H9 (cell line): Measurements from ENCODE around the gene ZGLP1. TPM values are rescaled to one million over a fixed set of nuclear protein-coding genes. Genes with fewer than 3 reads are reported as not detected.

Source experiments
- DNase-seq: peaks from one replicate; pipeline ENCODE4 v3.0.0-alpha.2; 2017
- H2AFZ ChIP-seq: one replicate; pipeline ENCODE4 v1.6.1; 2013; ENCODE audit warnings: mild to moderate bottlenecking, low read length, control low read depth, moderate library complexity
- H2AK5ac ChIP-seq: 2 replicates; pipeline ENCODE4 v1.6.1; 2013; ENCODE audit warnings: low read length, control low read depth, mixed read lengths; ENCODE audit not compliant: insufficient read length
- H2BK120ac ChIP-seq: one replicate; pipeline ENCODE4 v1.6.1; 2013; ENCODE audit warnings: low read depth, mild to moderate bottlenecking, low read length, control low read depth, inconsistent platforms; ENCODE audit not compliant: poor library complexity, severe bottlenecking
- H2BK12ac ChIP-seq: 2 replicates; pipeline ENCODE4 v1.6.1; 2013; ENCODE audit warnings: low read length, control low read depth, mixed read lengths, low read depth; ENCODE audit not compliant: insufficient read length
- H2BK15ac ChIP-seq: 2 replicates; pipeline ENCODE4 v1.6.1; 2013; ENCODE audit warnings: low read depth, low read length, control low read depth
- H2BK20ac ChIP-seq: one replicate; pipeline ENCODE4 v1.6.1; 2013; ENCODE audit warnings: low read depth, mild to moderate bottlenecking, low read length, control low read depth, inconsistent platforms; ENCODE audit not compliant: poor library complexity, severe bottlenecking
- H2BK5ac ChIP-seq: 2 replicates; pipeline ENCODE4 v1.6.1; 2013; ENCODE audit warnings: low read length, control low read depth, mixed read lengths; ENCODE audit not compliant: insufficient read length
- H3K14ac ChIP-seq: 2 replicates; pipeline ENCODE4 v1.6.1; 2013; ENCODE audit warnings: low read length, control low read depth; ENCODE audit not compliant: insufficient read depth
- H3K18ac ChIP-seq: 2 replicates; pipeline ENCODE4 v1.6.1; 2013; ENCODE audit warnings: low read depth, mild to moderate bottlenecking, mixed read lengths, low read length, control low read depth; ENCODE audit not compliant: insufficient read length
- H3K23ac ChIP-seq: 2 replicates; pipeline ENCODE4 v1.6.1; 2013; ENCODE audit warnings: low read length, control low read depth, mixed read lengths, low read depth; ENCODE audit not compliant: insufficient read length
- H3K23me2 ChIP-seq: 2 replicates; pipeline ENCODE4 v1.6.1; 2013; ENCODE audit warnings: low read depth, mild to moderate bottlenecking, mixed read lengths, low read length, control low read depth; ENCODE audit not compliant: insufficient read length, poor library complexity, severe bottlenecking
- H3K27ac ChIP-seq: 2 replicates; pipeline ENCODE4 v1.5.1; 2013; ENCODE audit warnings: low read length, control low read depth, mixed read lengths, low read depth; ENCODE audit not compliant: insufficient read length
- H3K27me3 ChIP-seq: 2 replicates; pipeline ENCODE4 v1.6.1; 2013; ENCODE audit warnings: low read length, control low read depth, inconsistent platforms; ENCODE audit not compliant: insufficient read depth
- H3K4ac ChIP-seq: 2 replicates; pipeline ENCODE4 v1.6.1; 2013; ENCODE audit warnings: low read depth, mild to moderate bottlenecking, control low read depth, inconsistent platforms, low read length, moderate library complexity
- H3K4me1 ChIP-seq: 2 replicates; pipeline ENCODE4 v1.6.1; 2013; ENCODE audit warnings: low read length, control low read depth, inconsistent platforms; ENCODE audit not compliant: insufficient read depth
- H3K4me2 ChIP-seq: 2 replicates; pipeline ENCODE4 v1.6.1; 2013; ENCODE audit warnings: low read length, control low read depth, mixed read lengths; ENCODE audit not compliant: insufficient read length, insufficient read depth
- H3K56ac ChIP-seq: 2 replicates; pipeline ENCODE4 v1.6.1; 2013; ENCODE audit warnings: low read depth, mild to moderate bottlenecking, mixed read lengths, low read length, control low read depth; ENCODE audit not compliant: insufficient read length
- H3K79me1 ChIP-seq: 2 replicates; pipeline ENCODE4 v1.6.1; 2013; ENCODE audit warnings: low read depth, mild to moderate bottlenecking, moderate library complexity, low read length, control low read depth, inconsistent platforms; ENCODE audit not compliant: insufficient read depth, poor library complexity, severe bottlenecking
- H3K79me2 ChIP-seq: 2 replicates; pipeline ENCODE4 v1.6.1; 2013; ENCODE audit warnings: low read length, control low read depth, inconsistent platforms; ENCODE audit not compliant: insufficient read depth
- H3K9ac ChIP-seq: 2 replicates; pipeline ENCODE4 v1.6.1; 2013; ENCODE audit warnings: low read length, control low read depth, mixed read lengths; ENCODE audit not compliant: insufficient read length; ENCODE audit errors: extremely low read depth
- H3K9me3 ChIP-seq: one replicate; pipeline ENCODE4 v1.6.1; 2013; ENCODE audit warnings: low read depth, low read length, inconsistent platforms; ENCODE audit not compliant: control insufficient read depth
- H3T11ph ChIP-seq: one replicate; pipeline ENCODE4 v1.6.1; 2013; ENCODE audit warnings: mild to moderate bottlenecking, low read length, control low read depth, inconsistent platforms
- H4K20me1 ChIP-seq: one replicate; pipeline ENCODE4 v1.6.1; 2013; ENCODE audit not compliant: control insufficient read depth, insufficient read length, insufficient read depth
- H4K5ac ChIP-seq: 2 replicates; pipeline ENCODE4 v1.6.1; 2013; ENCODE audit warnings: low read depth, mild to moderate bottlenecking, mixed read lengths, low read length, control low read depth; ENCODE audit not compliant: insufficient read length
- H4K8ac ChIP-seq: replicated peaks from 2 replicates; pipeline ENCODE4 v1.6.1; 2013; ENCODE audit warnings: low read length, control low read depth, mixed read lengths, low read depth; ENCODE audit not compliant: insufficient read length
- H4K91ac ChIP-seq: 2 replicates; pipeline ENCODE4 v1.6.1; 2013; ENCODE audit warnings: low read depth, mild to moderate bottlenecking, moderate library complexity, mixed read lengths, low read length, control low read depth; ENCODE audit not compliant: insufficient read length
- H3K27ac Mint-ChIP-seq, 3 experiments: 2 replicates in 2 of 3; 3 replicates in 1 of 3; pipeline ENCODE4 v1.8.0; 2020 to 2021; ENCODE audit warnings: mixed read lengths in 3 of 3, mild to moderate bottlenecking in 1 of 3, moderate library complexity in 1 of 3
- H3K27me3 Mint-ChIP-seq: 2 replicates; pipeline ENCODE4 v1.8.0; 2021; ENCODE audit warnings: low read depth, mild to moderate bottlenecking, moderate library complexity, mixed read lengths
- H3K36me3 Mint-ChIP-seq, 3 experiments: 2 replicates in 2 of 3; 3 replicates in 1 of 3; pipeline ENCODE4 v1.8.0; 2020 to 2021; ENCODE audit warnings: low read depth in 3 of 3, mixed read lengths in 3 of 3; ENCODE audit not compliant: insufficient read depth in 1 of 3
- H3K4me1 Mint-ChIP-seq, 2 experiments: 2 replicates each; pipeline ENCODE4 v1.8.0; 2020; ENCODE audit warnings: mixed read lengths in 2 of 2
- H3K4me3 Mint-ChIP-seq, 2 experiments: 2 replicates in 1 of 2; 3 replicates in 1 of 2; pipeline ENCODE4 v1.8.0; 2020 to 2021; ENCODE audit warnings: mild to moderate bottlenecking in 2 of 2, mixed read lengths in 2 of 2, moderate library complexity in 1 of 2
- H3K9me3 Mint-ChIP-seq, 2 experiments: 2 replicates in 1 of 2; 3 replicates in 1 of 2; pipeline ENCODE4 v1.8.0; 2020; ENCODE audit warnings: mild to moderate bottlenecking in 2 of 2, mixed read lengths in 2 of 2, moderate library complexity in 1 of 2
- WGBS: extraction: QIAGEN DNeasy Blood & Tissue Kit; methylation state at CpG from one replicate; pipeline ENCODE4 v1.1.7; 2013; ENCODE audit warnings: missing lambda C conversion rate, low lambda C conversion rate, mixed read lengths; ENCODE audit not compliant: insufficient read length; ENCODE audit errors: extremely low coverage; 5-methylcytosine and 5-hydroxymethylcytosine counted together
- total RNA-seq: library from RNA; stranded (reverse); gene quantifications from 2 replicates; pipeline ENCODE4 v1.2.1, GENCODE V29; 2021
- TF ChIP-seq, protein P1 (sequence below): fragments of 200-600 bp; sonication (generic); conservative IDR thresholded peaks from 3 replicates; pipeline ENCODE4 v1.8.0; 2021; ENCODE audit warnings: antibody characterized with exemption, mild to moderate bottlenecking

ZGLP1 gene
- total RNA-seq, 1 experiment from 2014 or later: 6.9 TPM

DNA sequence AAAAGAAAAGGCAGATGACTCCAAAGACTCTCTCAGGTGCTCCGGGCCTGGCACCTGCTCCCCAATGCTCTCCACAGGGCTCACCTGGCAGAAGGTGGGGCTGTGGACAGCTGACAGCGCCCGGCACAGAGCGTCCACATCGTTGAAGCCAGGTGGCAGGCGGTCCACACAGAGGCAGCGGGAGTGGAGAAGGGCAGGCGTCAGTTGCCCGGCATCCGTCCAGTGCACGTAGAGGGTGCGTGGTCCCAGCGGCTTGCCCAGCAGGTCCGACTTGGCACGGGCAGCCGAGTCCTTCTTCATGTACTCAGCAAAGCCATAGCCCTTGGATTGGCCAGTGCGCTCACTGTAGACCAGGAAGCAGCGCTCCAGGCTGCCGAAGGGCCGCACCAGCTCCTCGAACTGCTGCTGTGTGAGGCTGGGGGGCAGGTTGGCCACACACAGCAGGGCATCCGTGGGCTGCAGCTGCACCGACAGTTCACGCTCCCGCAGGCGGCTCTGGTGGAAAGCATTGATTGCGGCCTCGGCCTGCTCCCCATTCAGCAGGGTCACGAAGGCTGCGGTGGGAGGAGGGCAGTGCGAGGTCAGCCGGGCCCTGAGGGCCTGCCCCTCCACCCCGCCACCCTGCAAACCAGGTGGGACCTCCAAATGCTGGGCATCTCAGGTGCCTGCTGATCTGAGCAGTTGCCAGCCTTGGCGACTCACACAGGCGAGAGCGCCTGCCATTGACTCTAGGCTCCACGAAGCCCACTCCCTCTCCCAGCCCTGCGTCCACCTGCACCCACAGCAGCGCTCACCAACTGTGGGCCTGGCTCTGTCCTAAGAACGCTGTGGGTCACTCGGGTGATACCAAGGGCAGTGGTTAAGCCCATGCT is 19.2 kb upstream of the ZGLP1 start:
- H4K20me1 ChIP-seq: no peaks in the 10 kb centered on the region

More for the DNA sequence above, 19.2 kb upstream of the ZGLP1 start:
- H4K91ac ChIP-seq: no peak overlapping the region
- Mint-ChIP-seq H3K9me3 (no peaks in the 10 kb centered on the region; a peak in 1 of 5 replicates), H3K27ac (no peak overlapping the region), H3K27me3 (no peaks in the 10 kb centered on the region), H3K4me3 (no peak overlapping the region), H3K36me3 (peaks cover 19 to 70% (median 57%) of the 10 kb centered on the region in 3 experiments; a peak in 6 of 7 replicates), H3K4me1 (peaks cover 7 to 10% of the 10 kb centered on the region in 2 experiments)
- H2BK15ac ChIP-seq: no peak overlapping the region
- H3K27ac ChIP-seq: no peak overlapping the region
- H3K79me2 ChIP-seq: peaks cover 8% of the 10 kb centered on the region; the same call in 1 of the 2 replicates
- peaks cover 10% of the 10 kb centered on the region for H3K23me2 ChIP-seq
- DNase-seq: no peak
- no CpG with 5 or more reads among the region's 41 CpGs for WGBS
- no peaks in the 10 kb centered on the region for H3K4me1 ChIP-seq
- H3K14ac ChIP-seq: no peak overlapping the region
- no peak overlapping the region for H2BK12ac ChIP-seq
- H2BK20ac ChIP-seq: no peak overlapping the region
- H3K9ac ChIP-seq: no peak overlapping the region
- H2BK5ac ChIP-seq: no peak overlapping the region
- TF ChIP-seq, protein P1, sequence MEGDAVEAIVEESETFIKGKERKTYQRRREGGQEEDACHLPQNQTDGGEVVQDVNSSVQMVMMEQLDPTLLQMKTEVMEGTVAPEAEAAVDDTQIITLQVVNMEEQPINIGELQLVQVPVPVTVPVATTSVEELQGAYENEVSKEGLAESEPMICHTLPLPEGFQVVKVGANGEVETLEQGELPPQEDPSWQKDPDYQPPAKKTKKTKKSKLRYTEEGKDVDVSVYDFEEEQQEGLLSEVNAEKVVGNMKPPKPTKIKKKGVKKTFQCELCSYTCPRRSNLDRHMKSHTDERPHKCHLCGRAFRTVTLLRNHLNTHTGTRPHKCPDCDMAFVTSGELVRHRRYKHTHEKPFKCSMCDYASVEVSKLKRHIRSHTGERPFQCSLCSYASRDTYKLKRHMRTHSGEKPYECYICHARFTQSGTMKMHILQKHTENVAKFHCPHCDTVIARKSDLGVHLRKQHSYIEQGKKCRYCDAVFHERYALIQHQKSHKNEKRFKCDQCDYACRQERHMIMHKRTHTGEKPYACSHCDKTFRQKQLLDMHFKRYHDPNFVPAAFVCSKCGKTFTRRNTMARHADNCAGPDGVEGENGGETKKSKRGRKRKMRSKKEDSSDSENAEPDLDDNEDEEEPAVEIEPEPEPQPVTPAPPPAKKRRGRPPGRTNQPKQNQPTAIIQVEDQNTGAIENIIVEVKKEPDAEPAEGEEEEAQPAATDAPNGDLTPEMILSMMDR: no peak
- H3K9me3 ChIP-seq: no peaks in the 10 kb centered on the region
- H2AFZ ChIP-seq: no peak overlapping the region
- H2AK5ac ChIP-seq: no peak overlapping the region
- no peaks in the 10 kb centered on the region for H3K27me3 ChIP-seq
- no peak overlapping the region for H2BK120ac ChIP-seq
- H4K8ac ChIP-seq: no peak overlapping the region
- no peak overlapping the region for H3K4me2 ChIP-seq
- no peak overlapping the region for H3K23ac ChIP-seq
- H3K79me1 ChIP-seq: peaks cover 4% of the 10 kb centered on the region
- H3K18ac ChIP-seq: no peak overlapping the region
- H3K4ac ChIP-seq: no peak overlapping the region
- no peak overlapping the region for H3K56ac ChIP-seq
- H3T11ph ChIP-seq: no peak overlapping the region
- no peak overlapping the region for H4K5ac ChIP-seq
